GM12891 (cell line): ENCODE results near the gene MRPL21.

Source experiments
- DNase-seq: peaks from one replicate; pipeline ENCODE4 v3.0.0; 2011; ENCODE audit warnings: low spot score; ENCODE audit not compliant: insufficient read length
- FAIRE-seq: peaks from 2 replicates; lab custom pipeline; 2011; peaks lifted over from hg19 to GRCh38; lab: Jason Lieb, UNC
- PAX5 ChIP-seq: IDR thresholded peaks from 2 replicates; pipeline ENCODE4 v1.6.1; 2011; ENCODE audit warnings: low read length, moderate library complexity, mild to moderate bottlenecking; ENCODE audit not compliant: insufficient read depth, severe bottlenecking
- POLR2A ChIP-seq: IDR thresholded peaks from 2 replicates; pipeline ENCODE4 v1.6.1; 2011; ENCODE audit warnings: low read depth, low read length, control low read depth
- POLR2AphosphoS5 ChIP-seq: IDR thresholded peaks from 2 replicates; pipeline ENCODE4 v1.6.1; 2011; ENCODE audit warnings: low read depth, low read length, control low read depth
- POU2F2 ChIP-seq: IDR thresholded peaks from 2 replicates; pipeline ENCODE4 v1.6.1; 2011; ENCODE audit warnings: low read depth, mild to moderate bottlenecking, control low read depth, low read length, moderate library complexity
- SPI1 ChIP-seq: IDR thresholded peaks from 2 replicates; pipeline ENCODE4 v1.6.1; 2011; ENCODE audit warnings: low read depth, low read length, control low read depth
- TAF1 ChIP-seq: IDR thresholded peaks from 2 replicates; pipeline ENCODE4 v1.6.1; 2011; ENCODE audit warnings: low read depth, low read length, control low read depth

MRPL21 gene

GRCh38 chr11:68911731-68912130 lies 8.1 kb upstream of the MRPL21 start:
- no peak for DNase-seq

GRCh38 chr11:68910965-68911364 lies 7.3 kb upstream of the MRPL21 start:
- DNase-seq (no peak), FAIRE-seq (no peak)
- TF ChIP-seq TAF1: no peak
- TF ChIP-seq POLR2AphosphoS5: no peak
- TF ChIP-seq SPI1: no peak
- no peak for TF ChIP-seq POLR2A
- TF ChIP-seq PAX5: no peak
- no peak for TF ChIP-seq POU2F2

More at GRCh38 chr11:68911731-68912130, 8.1 kb upstream of the MRPL21 start:
- FAIRE-seq: no peak
- TF ChIP-seq POLR2A (no peak), POU2F2 (no peak), SPI1 (no peak), TAF1 (no peak), POLR2AphosphoS5 (no peak), PAX5 (no peak)

- no peak for FAIRE-seq
- TF ChIP-seq POLR2A (no peak), PAX5 (no peak), POLR2AphosphoS5 (no peak), TAF1 (no peak), POU2F2 (no peak), SPI1 (no peak)
- DNase-seq: no peak
Observed at GRCh38 chr11:68908273-68908672, 4.6 kb upstream of the MRPL21 start.

GRCh38 chr11:68905421-68906360 lies 2.1 kb upstream of the MRPL21 start:
- DNase-seq: no peak
- FAIRE-seq: no peak
- TF ChIP-seq SPI1: no peak
- TF ChIP-seq TAF1: no peak
- no peak for TF ChIP-seq POLR2AphosphoS5
- TF ChIP-seq PAX5: no peak
- no peak for TF ChIP-seq POU2F2
- no peak for TF ChIP-seq POLR2A

GRCh38 chr11:68904248-68904847 lies 716 bp upstream of the MRPL21 start:
- TF ChIP-seq POLR2A (no peak), PAX5 (no peak), POU2F2 (no peak), TAF1 (no peak), SPI1 (no peak), POLR2AphosphoS5 (no peak)
- FAIRE-seq: no peak
- DNase-seq: no peak

GRCh38 chr11:68900835-68901381 lies 2.7 kb downstream of the MRPL21 start:
- TF ChIP-seq POU2F2 (no peak), PAX5 (no peak), TAF1 (no peak), SPI1 (no peak), POLR2AphosphoS5 (no peak)
- FAIRE-seq (no peak), DNase-seq (no peak)

GRCh38 chr11:68897441-68897840 lies 6.2 kb downstream of the MRPL21 start:
- FAIRE-seq: no peak

GRCh38 chr11:68896171-68896959 lies 7.3 kb downstream of the MRPL21 start:
- FAIRE-seq (no peak), DNase-seq (no peak)
- TF ChIP-seq POU2F2: no peak
- TF ChIP-seq POLR2A: no peak
- TF ChIP-seq POLR2AphosphoS5: no peak
- no peak for TF ChIP-seq TAF1
- TF ChIP-seq SPI1: no peak
- no peak for TF ChIP-seq PAX5

More at GRCh38 chr11:68897441-68897840, 6.2 kb downstream of the MRPL21 start:
- TF ChIP-seq POLR2A: no peak
- no peak for TF ChIP-seq POLR2AphosphoS5
- no peak for TF ChIP-seq TAF1
- no peak for TF ChIP-seq PAX5
- TF ChIP-seq POU2F2: no peak
- TF ChIP-seq SPI1: no peak
- no peak for DNase-seq

GRCh38 chr11:68893282-68893681 lies 10.3 kb downstream of the MRPL21 start:
- FAIRE-seq: no peak
- no peak for DNase-seq
- TF ChIP-seq POLR2A (no peak), SPI1 (no peak), POU2F2 (no peak), TAF1 (no peak), PAX5 (no peak), POLR2AphosphoS5 (no peak)
